A549 treated with CORT108297 at 1 μM for 4 hours (cell line): ENCODE measurements around the gene LILRA5. TPM values are rescaled to one million over a fixed set of nuclear protein-coding genes. Genes with fewer than 3 reads are reported as not detected.

Source experiments
- total RNA-seq: library from RNA; stranded (reverse); fragments of 200-300 nt; extraction: Qiagen RNA extraction; gene quantifications from 5 replicates; pipeline ENCODE4 v1.2.3, GENCODE V29; 2022

LILRA5 gene
- not detected in 5 replicates for total RNA-seq

DNA sequence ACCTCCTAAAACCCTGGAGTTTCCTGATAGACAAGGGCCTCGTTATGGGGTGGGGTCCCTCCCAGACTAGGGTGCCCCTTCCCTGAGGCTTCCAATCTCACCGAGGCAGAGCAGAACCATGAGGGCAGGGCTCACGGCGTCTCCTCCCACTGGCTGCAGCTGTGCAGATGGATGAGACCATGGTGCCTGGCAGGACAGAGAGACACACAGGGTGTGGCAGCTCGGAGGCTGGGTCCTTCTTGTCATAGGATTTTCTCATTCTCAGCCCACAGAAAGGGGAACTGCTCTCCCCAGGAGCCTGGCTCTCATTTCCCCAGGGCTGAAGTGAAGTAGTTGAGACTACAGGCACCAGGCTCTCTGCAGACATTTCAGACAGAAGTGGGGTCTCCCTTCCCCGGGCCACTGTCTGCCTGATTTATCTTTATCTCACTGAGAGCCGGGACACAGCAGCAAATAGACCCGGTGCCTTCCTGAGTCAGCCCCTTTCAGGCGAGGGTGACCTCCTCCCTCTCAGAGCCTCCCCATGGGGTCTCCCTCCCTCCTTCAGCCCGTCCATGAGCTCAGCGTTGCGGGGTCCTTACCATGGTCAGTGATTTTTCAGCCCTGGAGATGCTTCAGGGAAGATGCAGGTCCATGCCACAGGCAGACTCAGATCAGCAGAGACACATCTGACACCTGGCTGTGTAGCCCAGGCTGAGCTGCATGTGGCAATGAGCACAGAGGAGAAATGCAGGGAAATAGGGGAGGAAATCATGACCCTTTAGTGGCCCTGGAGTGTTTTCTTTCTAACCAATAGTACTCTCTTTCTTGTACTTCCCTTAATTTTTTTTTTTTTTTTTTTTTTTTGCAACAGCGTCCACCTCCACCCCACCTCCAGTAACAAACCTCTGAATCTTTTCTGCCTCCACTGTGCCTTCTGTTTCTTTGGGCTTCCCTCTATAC is at the start of gene LILRA5:
Gene LILRA5 (minus strand): TSS at position 731 of the 942 bp plus-strand sequence. CDS start 147 bp downstream, at position 584.

DNA sequence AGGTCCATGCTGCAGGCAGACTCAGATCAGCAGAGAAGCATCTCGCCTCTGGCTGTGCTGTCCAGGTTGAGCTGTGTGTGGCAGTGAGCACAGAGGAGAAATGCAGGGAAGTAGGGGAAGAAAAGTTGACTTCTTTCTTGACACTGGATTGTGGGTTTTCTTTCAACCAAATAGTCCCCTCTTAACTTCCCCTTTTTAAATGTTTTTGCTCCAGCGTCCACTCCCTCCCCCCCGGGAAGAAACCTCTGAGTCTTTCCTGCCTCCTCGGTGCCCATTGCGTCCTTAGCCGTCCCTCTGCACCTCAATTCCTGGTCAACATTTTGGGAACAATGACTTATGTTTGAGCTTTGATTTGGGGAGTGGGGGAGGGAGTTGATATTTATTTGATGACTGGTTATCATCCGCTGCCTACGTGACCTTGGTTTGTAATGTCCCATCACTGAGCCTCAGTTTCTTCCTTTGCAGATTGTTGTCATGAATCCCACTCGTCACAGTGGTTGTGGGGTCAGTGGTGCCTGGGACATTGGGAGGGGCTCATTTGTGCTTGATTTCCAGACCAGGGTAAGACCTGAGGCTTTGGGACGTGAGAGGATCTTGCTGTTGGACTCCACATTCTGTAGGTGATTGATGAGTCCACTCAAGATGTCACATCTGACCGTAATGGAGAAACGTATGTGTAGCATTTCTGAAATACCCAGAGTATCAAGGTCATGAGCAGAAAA is 31.8 kb downstream of the LILRA5 start, which contains the start of gene LILRB2:
Gene LILRB2 (minus strand): TSS at position 104 of the 722 bp plus-strand sequence. CDS start 614 bp downstream, outside the sequence.

DNA sequence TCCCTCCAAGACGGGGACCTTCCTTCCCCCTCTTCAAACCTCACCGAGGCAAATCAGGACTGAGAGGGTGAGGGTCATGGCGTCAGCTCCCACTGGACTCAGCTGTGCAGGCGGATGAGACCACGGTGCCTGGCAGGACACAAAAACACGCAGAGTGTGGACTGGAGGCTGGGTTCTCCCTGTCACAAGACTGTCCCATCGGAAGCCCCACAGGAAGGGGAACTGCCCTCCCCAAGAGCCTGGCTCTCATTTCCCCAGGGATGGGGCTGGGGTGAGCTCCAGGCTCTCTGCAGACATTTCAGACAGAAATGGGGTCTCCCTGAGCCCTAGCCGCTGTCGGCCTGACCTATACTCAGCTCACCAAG is 55.9 kb downstream of the LILRA5 start, which contains the start of gene LILRB5:
Gene LILRB5 (minus strand): TSS at position 158 of the 365 bp plus-strand sequence. CDS start 80 bp downstream, at position 78.

Other genes with a start within 250 kb of the LILRA5 start
- gene VSTM1, start 249.3 kb downstream of the LILRA5 start, total RNA-seq = 0.36 to 0.93 TPM (median 0.50 TPM) in 5 replicates
- gene TARM1, start 231.8 kb downstream of the LILRA5 start, total RNA-seq = not detected in 5 replicates
- gene OSCAR, start 212.4 kb downstream of the LILRA5 start, total RNA-seq = 0.30 to 0.57 TPM (median 0.36 TPM) in 5 replicates
- gene NDUFA3, start 210.3 kb downstream of the LILRA5 start, total RNA-seq = 208 to 257 TPM (median 223 TPM) in 5 replicates
- 20.8 to 25.0 TPM (median 21.5 TPM) in 5 replicates for gene TFPT, start 197.5 kb downstream of the LILRA5 start, total RNA-seq
- gene PRPF31, start 197.4 kb downstream of the LILRA5 start, total RNA-seq = 111 to 121 TPM (median 116 TPM) in 5 replicates
- gene CNOT3, start 175.4 kb downstream of the LILRA5 start, total RNA-seq = 54.2 to 70.0 TPM (median 69.5 TPM) in 5 replicates
- gene LENG1, start 153.4 kb downstream of the LILRA5 start, total RNA-seq = 7.5 to 9.4 TPM (median 8.5 TPM) in 5 replicates
- gene TMC4, start 140.0 kb downstream of the LILRA5 start, total RNA-seq = 1.0 to 1.7 TPM (median 1.2 TPM) in 5 replicates
- gene MBOAT7, start 123.6 kb downstream of the LILRA5 start, total RNA-seq = 121 to 181 TPM (median 160 TPM) in 5 replicates
- gene TSEN34, start 121.9 kb downstream of the LILRA5 start, total RNA-seq = 77.8 to 137 TPM (median 131 TPM) in 5 replicates
- gene RPS9, start 112.3 kb downstream of the LILRA5 start, total RNA-seq = 2,162 to 2,522 TPM (median 2,268 TPM) in 5 replicates
- 0.06 to 0.25 TPM (median 0.09 TPM) in 3 of 5 replicates, not detected in the others for gene LILRB3, start 90.2 kb downstream of the LILRA5 start, total RNA-seq
- 0.06 TPM in 1 of 5 replicates, not detected in the others for gene LILRA6, start 70.4 kb downstream of the LILRA5 start, total RNA-seq
- gene LILRB5, start 55.9 kb downstream of the LILRA5 start, total RNA-seq = 0.03 to 0.06 TPM in 2 of 5 replicates, not detected in the others
- gene LILRB2, start 32.1 kb downstream of the LILRA5 start, total RNA-seq = 0.05 to 0.13 TPM (median 0.09 TPM) in 3 of 5 replicates, not detected in the others
- 0.13 TPM in 1 of 5 replicates, not detected in the others for gene LILRA4, start 26.0 kb upstream of the LILRA5 start, total RNA-seq
- gene LAIR1, start 51.8 kb upstream of the LILRA5 start, total RNA-seq = not detected in 5 replicates
- gene TTYH1, start 102.3 kb upstream of the LILRA5 start, total RNA-seq = 0.07 to 0.27 TPM (median 0.20 TPM) in 3 of 5 replicates, not detected in the others
- gene LENG8, start 136.0 kb upstream of the LILRA5 start, total RNA-seq = 68.5 to 144 TPM (median 126 TPM) in 5 replicates
- gene LENG9, start 150.6 kb upstream of the LILRA5 start, total RNA-seq = 3.7 to 8.0 TPM (median 7.3 TPM) in 5 replicates
- not detected in 5 replicates for gene CDC42EP5, start 160.1 kb upstream of the LILRA5 start, total RNA-seq
- gene LAIR2, start 189.7 kb upstream of the LILRA5 start, total RNA-seq = not detected in 5 replicates